RWPE2 (cell line): ENCODE results near the gene CD83.

Source experiments
- ATAC-seq: fragments of 200-7000 bp; cut with Tn5 transposase; 3 replicates; pipeline ENCODE4 v1.9.1; 2021; ENCODE audit warnings: low read depth
- DNase-seq: peaks from one replicate; pipeline ENCODE4 v3.0.0-alpha.2; 2020; ENCODE audit warnings: low spot score
- H3K27ac ChIP-seq: fragments of 450-650 bp; 2 replicates; pipeline ENCODE4 v1.5.1; 2017; ENCODE audit warnings: mild to moderate bottlenecking; ENCODE audit not compliant: poor library complexity, severe bottlenecking
- H3K27me3 ChIP-seq: fragments of 250-450 bp; sonication (Bioruptor Pico); 2 replicates; pipeline ENCODE4 v1.5.1; 2021; ENCODE audit warnings: mild to moderate bottlenecking, moderate library complexity; ENCODE audit not compliant: insufficient read depth, poor library complexity, severe bottlenecking
- H3K36me3 ChIP-seq: fragments of 250-450 bp; sonication (Bioruptor Pico); 2 replicates; pipeline ENCODE4 v1.5.1; 2020; ENCODE audit warnings: low read depth, mild to moderate bottlenecking, moderate library complexity
- H3K4me1 ChIP-seq: fragments of 250-450 bp; sonication (Bioruptor Pico); 2 replicates; pipeline ENCODE4 v1.5.1; 2021; ENCODE audit warnings: mild to moderate bottlenecking, moderate library complexity; ENCODE audit not compliant: insufficient read depth, poor library complexity, severe bottlenecking
- H3K4me3 ChIP-seq: fragments of 250-450 bp; sonication (Bioruptor Pico); 2 replicates; pipeline ENCODE4 v1.5.1; 2021; ENCODE audit warnings: mild to moderate bottlenecking, moderate library complexity; ENCODE audit not compliant: severe bottlenecking
- H3K9me3 ChIP-seq: fragments of 250-450 bp; sonication (Bioruptor Pico); 2 replicates; pipeline ENCODE4 v1.5.1; 2021; ENCODE audit warnings: mild to moderate bottlenecking, moderate library complexity; ENCODE audit not compliant: severe bottlenecking
- TF ChIP-seq, protein P1 (sequence below): fragments of 450-650 bp; IDR thresholded peaks from one replicate; pipeline ENCODE4 v1.5.1; 2017; ENCODE audit warnings: mild to moderate bottlenecking, moderate library complexity; ENCODE audit not compliant: poor library complexity, severe bottlenecking

Gene CD83

DNA sequence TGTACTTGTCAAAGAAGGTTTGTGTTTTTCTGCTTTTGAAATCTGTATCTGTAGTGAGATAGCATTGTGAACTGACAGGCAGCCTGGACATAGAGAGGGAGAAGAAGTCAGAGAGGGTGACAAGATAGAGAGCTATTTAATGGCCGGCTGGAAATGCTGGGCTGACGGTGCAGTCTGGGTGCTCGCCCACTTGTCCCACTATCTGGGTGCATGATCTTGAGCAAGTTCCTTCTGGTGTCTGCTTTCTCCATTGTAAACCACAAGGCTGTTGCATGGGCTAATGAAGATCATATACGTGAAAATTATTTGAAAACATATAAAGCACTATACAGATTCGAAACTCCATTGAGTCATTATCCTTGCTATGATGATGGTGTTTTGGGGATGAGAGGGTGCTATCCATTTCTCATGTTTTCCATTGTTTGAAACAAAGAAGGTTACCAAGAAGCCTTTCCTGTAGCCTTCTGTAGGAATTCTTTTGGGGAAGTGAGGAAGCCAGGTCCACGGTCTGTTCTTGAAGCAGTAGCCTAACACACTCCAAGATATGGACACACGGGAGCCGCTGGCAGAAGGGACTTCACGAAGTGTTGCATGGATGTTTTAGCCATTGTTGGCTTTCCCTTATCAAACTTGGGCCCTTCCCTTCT lies 18.4 kb downstream of the CD83 start:
- DNase-seq (no peak), ATAC-seq (no peak)
- H3K27ac ChIP-seq, result no peak overlapping the region
- H3K4me1 ChIP-seq, result no peaks in the 10 kb centered on the region
- no peaks in the 10 kb centered on the region for H3K36me3 ChIP-seq
- no peak overlapping the region for H3K4me3 ChIP-seq
- H3K27me3 ChIP-seq, result no peaks in the 10 kb centered on the region
- TF ChIP-seq, protein P1, sequence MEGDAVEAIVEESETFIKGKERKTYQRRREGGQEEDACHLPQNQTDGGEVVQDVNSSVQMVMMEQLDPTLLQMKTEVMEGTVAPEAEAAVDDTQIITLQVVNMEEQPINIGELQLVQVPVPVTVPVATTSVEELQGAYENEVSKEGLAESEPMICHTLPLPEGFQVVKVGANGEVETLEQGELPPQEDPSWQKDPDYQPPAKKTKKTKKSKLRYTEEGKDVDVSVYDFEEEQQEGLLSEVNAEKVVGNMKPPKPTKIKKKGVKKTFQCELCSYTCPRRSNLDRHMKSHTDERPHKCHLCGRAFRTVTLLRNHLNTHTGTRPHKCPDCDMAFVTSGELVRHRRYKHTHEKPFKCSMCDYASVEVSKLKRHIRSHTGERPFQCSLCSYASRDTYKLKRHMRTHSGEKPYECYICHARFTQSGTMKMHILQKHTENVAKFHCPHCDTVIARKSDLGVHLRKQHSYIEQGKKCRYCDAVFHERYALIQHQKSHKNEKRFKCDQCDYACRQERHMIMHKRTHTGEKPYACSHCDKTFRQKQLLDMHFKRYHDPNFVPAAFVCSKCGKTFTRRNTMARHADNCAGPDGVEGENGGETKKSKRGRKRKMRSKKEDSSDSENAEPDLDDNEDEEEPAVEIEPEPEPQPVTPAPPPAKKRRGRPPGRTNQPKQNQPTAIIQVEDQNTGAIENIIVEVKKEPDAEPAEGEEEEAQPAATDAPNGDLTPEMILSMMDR, result no peak
- H3K9me3 ChIP-seq, result no peaks in the 10 kb centered on the region

DNA sequence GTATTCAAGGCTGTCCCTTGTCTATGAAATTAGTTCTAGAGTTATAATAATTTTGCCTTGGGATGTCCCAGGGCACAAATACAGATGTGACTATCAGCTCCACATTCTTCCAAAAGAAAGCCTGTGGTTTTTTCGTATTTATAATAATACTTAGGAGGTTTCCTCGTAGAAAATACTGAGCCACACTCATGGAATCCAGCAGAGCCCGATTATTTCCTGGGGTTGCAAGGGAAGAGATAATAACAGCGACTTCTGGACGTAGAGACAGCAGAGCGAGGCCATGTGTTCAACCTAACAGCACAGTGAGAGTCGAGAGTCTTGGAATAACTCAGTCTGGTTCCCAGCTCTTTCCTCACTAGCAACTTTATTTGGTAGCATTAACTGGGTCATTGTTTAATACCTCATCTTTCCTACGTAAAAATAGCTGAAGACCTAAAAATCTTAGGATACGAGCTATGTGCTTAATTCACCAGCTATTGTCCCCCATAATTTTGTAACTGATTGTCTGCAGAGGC lies 21.2 kb downstream of the CD83 start:
- TF ChIP-seq, protein P1, result no peak

DNA sequence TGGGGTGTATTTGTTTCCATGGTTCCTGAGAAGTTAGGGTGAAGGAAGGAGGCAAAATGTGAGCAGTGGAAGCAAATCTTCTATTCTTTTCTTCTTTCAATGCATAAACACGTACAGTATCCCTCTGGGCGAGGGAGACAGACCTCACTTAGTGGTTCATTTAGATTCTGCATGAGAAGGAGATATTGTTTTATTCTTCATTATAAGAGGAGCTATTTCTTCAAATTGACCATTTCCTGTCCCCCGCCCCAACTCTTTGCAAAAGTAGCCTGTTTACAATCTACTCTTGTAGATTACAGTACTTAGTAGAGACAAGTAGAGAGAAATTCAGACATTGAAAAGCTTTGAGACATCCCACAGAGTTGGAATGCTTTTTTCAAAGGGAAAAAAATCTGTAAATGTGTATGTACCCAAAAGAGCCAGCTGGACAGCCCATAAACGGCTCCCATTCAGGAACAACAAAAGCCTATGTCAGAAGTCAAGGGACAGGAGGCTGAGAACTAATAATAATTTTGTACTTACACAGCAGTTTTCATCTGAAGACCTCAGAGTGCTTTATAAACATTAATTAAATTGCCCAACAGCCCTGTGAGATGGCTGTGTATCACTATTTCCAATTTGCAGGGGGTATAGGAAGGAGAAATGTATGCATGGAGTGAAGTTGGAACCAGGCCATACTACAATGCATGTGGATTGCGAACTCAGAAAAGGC lies 23.9 kb downstream of the CD83 start:
- Histone ChIP-seq H3K27ac (no peak overlapping the region), H3K9me3 (no peaks in the 10 kb centered on the region), H3K36me3 (no peaks in the 10 kb centered on the region), H3K4me1 (no peaks in the 10 kb centered on the region), H3K27me3 (no peaks in the 10 kb centered on the region), H3K4me3 (no peak overlapping the region)
- ATAC-seq (no peak), DNase-seq (no peak)
- TF ChIP-seq, protein P1, result no peak

More for the DNA sequence above, 21.2 kb downstream of the CD83 start:
- no peak for DNase-seq
- Histone ChIP-seq H3K36me3 (no peaks in the 10 kb centered on the region), H3K9me3 (no peaks in the 10 kb centered on the region), H3K4me3 (no peak overlapping the region), H3K27ac (no peak overlapping the region), H3K27me3 (no peaks in the 10 kb centered on the region), H3K4me1 (no peaks in the 10 kb centered on the region)
- ATAC-seq, result no peak

DNA sequence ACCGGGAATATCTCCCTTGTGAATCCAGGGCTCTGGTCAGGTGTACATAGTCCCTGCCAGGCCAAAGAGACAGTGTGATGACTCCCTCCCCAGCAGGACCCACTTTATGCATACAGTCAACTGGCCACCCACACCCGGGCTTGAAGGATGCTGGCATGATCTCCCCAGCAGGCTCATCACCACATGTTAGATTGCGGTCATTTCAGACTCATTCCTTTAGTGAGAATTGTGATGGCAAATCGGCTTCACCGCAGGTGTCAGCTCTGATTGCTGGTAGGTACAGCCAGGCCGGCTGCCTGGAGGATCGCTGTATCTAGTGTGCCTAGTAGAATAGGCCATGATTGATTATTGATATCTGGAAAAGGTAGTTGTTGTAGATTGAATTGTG lies 24.5 kb downstream of the CD83 start:
- no peak for ATAC-seq
- no peak for DNase-seq
- H3K4me3 ChIP-seq, result no peak overlapping the region
- H3K27me3 ChIP-seq, result no peaks in the 10 kb centered on the region
- no peaks in the 10 kb centered on the region for H3K4me1 ChIP-seq
- H3K9me3 ChIP-seq, result no peaks in the 10 kb centered on the region
- no peaks in the 10 kb centered on the region for H3K36me3 ChIP-seq
- H3K27ac ChIP-seq, result no peak overlapping the region
- TF ChIP-seq, protein P1, result no peak
